ENCODE measurements around the gene HPD. TPM values are rescaled to one million over a fixed set of nuclear protein-coding genes. Genes with fewer than 3 reads are reported as not detected.

Gene HPD
- total RNA-seq, 2 experiments from 2014 or later, result not detected

GRCh38 chr12:121831571-121832245 is 27.0 kb downstream of the HPD start:
- ChIA-PET CTCF (interaction anchor here (1.4 to 1.5 kb wide), 2 partner anchors 20 to 37 kb away, joined by 3 to 10 read pairs; no protein-coding TSS in a partner anchor), POLR2A (no interaction called here)

- ChIA-PET CTCF (interaction anchor here (1.4 to 1.5 kb wide), 2 partner anchors 19 to 36 kb away, joined by 3 to 10 read pairs; no protein-coding TSS in a partner anchor), POLR2A (no interaction called here)
Measured at GRCh38 chr12:121830588-121831265, 27.9 kb downstream of the HPD start.

GRCh38 chr12:121830134-121830533 is 28.5 kb downstream of the HPD start:
- CTCF ChIA-PET, result no interaction called here
- POLR2A ChIA-PET, result interaction anchor here (0.8 kb wide), 1 partner anchor 24 kb away, joined by 7 read pairs; no protein-coding TSS in a partner anchor

GRCh38 chr12:121829250-121829918 is 29.3 kb downstream of the HPD start:
- CTCF ChIA-PET, result interaction anchor here (0.7 kb wide), 1 partner anchor 9 kb away, joined by 3 read pairs; no protein-coding TSS in a partner anchor
- POLR2A ChIA-PET, result interaction anchor here (0.7 to 0.8 kb wide), 2 partner anchors 23 to 162 kb away, joined by 3 to 7 read pairs; no protein-coding TSS in a partner anchor

- ChIA-PET POLR2A (interaction anchor here (0.6 kb wide), 1 partner anchor 10 kb away, joined by 7 read pairs; no protein-coding TSS in a partner anchor), CTCF (interaction anchor here (0.8 to 2.8 kb wide), 2 partner anchors 18 to 129 kb away, joined by 5 to 12 read pairs; no protein-coding TSS in a partner anchor)
Measured at GRCh38 chr12:121828826-121829225, 29.8 kb downstream of the HPD start.

GRCh38 chr12:121828306-121828705 is 30.4 kb downstream of the HPD start:
- POLR2A ChIA-PET, result interaction anchor here (0.6 kb wide), 1 partner anchor 10 kb away, joined by 7 read pairs; no protein-coding TSS in a partner anchor
- CTCF ChIA-PET, result interaction anchor here (0.8 to 2.8 kb wide), 3 partner anchors 9 to 129 kb away, joined by 3 to 12 read pairs (median 5); no protein-coding TSS in a partner anchor

- POLR2A ChIA-PET, result no interaction called here
- CTCF ChIA-PET, result interaction anchor here (0.5 to 2.8 kb wide), 4 partner anchors 10 to 128 kb away, joined by 3 to 12 read pairs (median 4); no protein-coding TSS in a partner anchor
Measured at GRCh38 chr12:121827351-121828099, 31.1 kb downstream of the HPD start.

- CTCF ChIA-PET, result interaction anchor here (0.5 to 2.8 kb wide), 3 partner anchors 12 to 33 kb away, joined by 3 to 12 read pairs (median 4); partner anchors contain the start of gene RHOF
- POLR2A ChIA-PET, result interaction anchor here (0.6 kb wide), 2 partner anchors 20 to 166 kb away, joined by 3 read pairs; no protein-coding TSS in a partner anchor
Measured at GRCh38 chr12:121826318-121827150, 32.1 kb downstream of the HPD start.

- CTCF ChIA-PET, result interaction anchor here (2.3 to 2.5 kb wide), 2 partner anchors 14 to 31 kb away, joined by 7 to 11 read pairs; partner anchors contain the start of gene RHOF
- POLR2A ChIA-PET, result no interaction called here
Measured at GRCh38 chr12:121825041-121825523, 33.6 kb downstream of the HPD start.

GRCh38 chr12:121823727-121824115 is 34.9 kb downstream of the HPD start:
- POLR2A ChIA-PET, result no interaction called here

GRCh38 chr12:121823101-121823726 is 35.4 kb downstream of the HPD start:
- POLR2A ChIA-PET, result no interaction called here
- CTCF ChIA-PET, result interaction anchor here (2.3 to 2.5 kb wide), 2 partner anchors 12 to 29 kb away, joined by 7 to 11 read pairs; partner anchors contain the start of gene RHOF

More at GRCh38 chr12:121823727-121824115, 34.9 kb downstream of the HPD start:
- CTCF ChIA-PET, result interaction anchor here (0.6 to 2.5 kb wide), 3 partner anchors 11 to 30 kb away, joined by 3 to 11 read pairs (median 7); partner anchors contain the start of gene RHOF

- CTCF ChIA-PET, result interaction anchor here (2.1 kb wide), 1 partner anchor 11 kb away, joined by 7 read pairs; no protein-coding TSS in a partner anchor
- POLR2A ChIA-PET, result no interaction called here
Measured at GRCh38 chr12:121822393-121823100, 36.1 kb downstream of the HPD start.

GRCh38 chr12:121820056-121820455 is 38.6 kb downstream of the HPD start:
- POLR2A ChIA-PET, result no interaction called here
- CTCF ChIA-PET, result interaction anchor here (0.6 to 2.1 kb wide), 2 partner anchors 8 to 26 kb away, joined by 3 to 7 read pairs; no protein-coding TSS in a partner anchor

GRCh38 chr12:121819212-121819949 is 39.3 kb downstream of the HPD start:
- ChIA-PET CTCF (interaction anchor here (0.6 kb wide), 1 partner anchor 120 kb away, joined by 4 read pairs; no protein-coding TSS in a partner anchor), POLR2A (no interaction called here)

GRCh38 chr12:121817648-121818043 is 41.0 kb downstream of the HPD start:
- ChIA-PET POLR2A (no interaction called here), CTCF (no interaction called here)
